WTC11 (cell line): ENCODE measurements around the gene PGPEP1.

Experiments used
- ARID4B ChIP-seq: sonication (generic); formaldehyde crosslinking; IDR thresholded peaks from 2 replicates; pipeline ENCODE4 v1.8.0; 2023; ENCODE audit warnings: missing genetic modification reagents, mild to moderate bottlenecking, borderline replicate concordance
- ATF2 ChIP-seq: sonication (generic); formaldehyde crosslinking; IDR thresholded peaks from 2 replicates; pipeline ENCODE4 v1.8.1; 2022; ENCODE audit warnings: low read depth, missing genetic modification reagents, borderline replicate concordance
- CBFB ChIP-seq: sonication (generic); formaldehyde crosslinking; IDR thresholded peaks from 2 replicates; pipeline ENCODE4 v1.8.1; 2022; ENCODE audit warnings: mild to moderate bottlenecking, low read depth, missing genetic modification reagents
- CREB1 ChIP-seq: sonication (generic); formaldehyde crosslinking; IDR thresholded peaks from 2 replicates; pipeline ENCODE4 v1.8.0; 2023; ENCODE audit warnings: mild to moderate bottlenecking, missing genetic modification reagents
- CTCF ChIP-seq: fragments of 200-600 bp; IDR thresholded peaks from 2 replicates; pipeline ENCODE4 v1.8.0; 2022; ENCODE audit warnings: antibody characterized with exemption
- ELF4 ChIP-seq: sonication (generic); formaldehyde crosslinking; IDR thresholded peaks from 2 replicates; pipeline ENCODE4 v1.8.1; 2022; ENCODE audit warnings: low read depth, mild to moderate bottlenecking, moderate library complexity, missing genetic modification reagents
- ERG ChIP-seq: fragments of 250-450 bp; sonication (Bioruptor Pico); IDR thresholded peaks from 2 replicates; pipeline ENCODE4 v1.8.0; 2021; ENCODE audit warnings: mild to moderate bottlenecking
- ESRRA ChIP-seq: sonication (generic); formaldehyde crosslinking; IDR thresholded peaks from 2 replicates; pipeline ENCODE4 v1.8.1; 2022; ENCODE audit warnings: mild to moderate bottlenecking, missing genetic modification reagents, borderline replicate concordance
- ETV6 ChIP-seq: sonication (generic); formaldehyde crosslinking; IDR thresholded peaks from 2 replicates; pipeline ENCODE4 v1.8.1; 2022; ENCODE audit warnings: mild to moderate bottlenecking, missing genetic modification reagents
- MAX ChIP-seq: sonication (generic); formaldehyde crosslinking; IDR thresholded peaks from 2 replicates; pipeline ENCODE4 v1.8.0; 2022; ENCODE audit warnings: mild to moderate bottlenecking, missing genetic modification reagents
- SP1 ChIP-seq: sonication (generic); formaldehyde crosslinking; conservative IDR thresholded peaks from 2 replicates; pipeline ENCODE4 v1.8.1; 2022; ENCODE audit warnings: missing genetic modification reagents
- ZNF416 ChIP-seq: fragments of 250-450 bp; sonication (Bioruptor Pico); IDR thresholded peaks from 2 replicates; pipeline ENCODE4 v1.9.0; 2021; ENCODE audit warnings: mild to moderate bottlenecking, inconsistent platforms
- ZSCAN18 ChIP-seq: fragments of 250-450 bp; sonication (Bioruptor Pico); IDR thresholded peaks from 2 replicates; pipeline ENCODE4 v2.1.2; 2022; ENCODE audit warnings: mild to moderate bottlenecking, moderate library complexity

- no peak for TF ChIP-seq CTCF
- no peak for TF ChIP-seq ARID4B
- peak; percentile 79 for TF ChIP-seq SP1 (CRISPR knock-in tag)
- no peak for TF ChIP-seq MAX
- no peak for TF ChIP-seq ZSCAN18
- TF ChIP-seq CBFB (CRISPR knock-in tag): no peak
- no peak for TF ChIP-seq CREB1 (CRISPR knock-in tag)
- no peak for TF ChIP-seq ATF2 (CRISPR knock-in tag)
- no peak for TF ChIP-seq ERG (CRISPR knock-in tag)
- peak; percentile 82 for TF ChIP-seq ETV6 (CRISPR knock-in tag)
- no peak for TF ChIP-seq ELF4 (CRISPR knock-in tag)
- no peak for TF ChIP-seq ESRRA (CRISPR knock-in tag)
- no peak for TF ChIP-seq ZNF416 (CRISPR knock-in tag)
These were observed 47.4 kb upstream of the PGPEP1 start for GRCh38 chr19:18292810-18293641.
